Nephron (organoid): Measurements from ENCODE around the gene YWHAQ.
"Not testable (repeated sequence)": the region's sequence is repeated elsewhere in the genome, so short reads cannot be mapped to it uniquely, and the experiment has no call there.

Experiments
- H3K27ac Mint-ChIP-seq, 3 experiments: 2 replicates each; pipeline ENCODE4 v1.8.0; 2020; ENCODE audit warnings: mixed read lengths in 3 of 3, mild to moderate bottlenecking in 2 of 3, moderate library complexity in 1 of 3
- H3K27me3 Mint-ChIP-seq: 2 replicates; pipeline ENCODE4 v1.8.0; 2021; ENCODE audit warnings: low read depth, mild to moderate bottlenecking, moderate library complexity, mixed read lengths
- H3K36me3 Mint-ChIP-seq: 2 replicates; pipeline ENCODE4 v1.8.0; 2020; ENCODE audit warnings: low read depth, mixed read lengths
- H3K4me1 Mint-ChIP-seq: 2 replicates; pipeline ENCODE4 v1.8.0; 2020; ENCODE audit warnings: mixed read lengths
- H3K4me3 Mint-ChIP-seq, 3 experiments: 2 replicates each; pipeline ENCODE4 v1.8.0; 2020; ENCODE audit warnings: mild to moderate bottlenecking in 3 of 3, mixed read lengths in 3 of 3, moderate library complexity in 2 of 3
- H3K9me3 Mint-ChIP-seq: 2 replicates; pipeline ENCODE4 v1.8.0; 2020; ENCODE audit warnings: mixed read lengths
- CTCF ChIP-seq, 3 experiments: fragments of 200-600 bp; sonication (generic); IDR thresholded peaks; one replicate each; pipeline ENCODE4 v1.5.0; 2021; ENCODE audit warnings: antibody characterized with exemption in 3 of 3; ENCODE audit not compliant: unreplicated experiment in 3 of 3

Gene YWHAQ

GRCh38 chr2:9555297-9556120 lies 75.3 kb downstream of the YWHAQ start, which contains the start of gene ADAM17:
Gene ADAM17 (minus strand): TSS chr2:9555830. CDS start chr2:9555605, 225 bp downstream.
- no peaks in the 10 kb centered on the region for H3K9me3 Mint-ChIP-seq

GRCh38 chr2:9554921-9555296 lies 75.9 kb downstream of the YWHAQ start:
- Mint-ChIP-seq H3K4me1 (peaks cover 53% of the 10 kb centered on the region), H3K9me3 (no peaks in the 10 kb centered on the region), H3K4me3 (peak overlapping the region; percentile 97 to 98 (median 97)), H3K27ac (peak overlapping the region; percentile 96 to 99 (median 99)), H3K27me3 (no peaks in the 10 kb centered on the region), H3K36me3 (peaks cover 7% of the 10 kb centered on the region)
- no peak for TF ChIP-seq CTCF (IDR thresholded peaks at IDR 0.05; ENCODE audit: unreplicated experiment in 3 of 3)

More at GRCh38 chr2:9555297-9556120, 75.3 kb downstream of the YWHAQ start, which contains the start of gene ADAM17:
- Mint-ChIP-seq H3K4me3 (peak within 1 kb of the TSS; percentile 97 to 98 (median 97)), H3K36me3 (peaks cover 9% of the 10 kb centered on the region), H3K4me1 (peaks cover 56% of the 10 kb centered on the region), H3K27me3 (no peaks in the 10 kb centered on the region), H3K27ac (peak within 1 kb of the TSS; percentile 96 to 99 (median 99))
- peak; percentile 42 to 59 (median 55) for TF ChIP-seq CTCF (IDR thresholded peaks at IDR 0.05; ENCODE audit: unreplicated experiment in 3 of 3)

- H3K27ac Mint-ChIP-seq, result peak overlapping the region; percentile 41 to 79 (median 65)
- no peaks in the 10 kb centered on the region for H3K9me3 Mint-ChIP-seq
- TF ChIP-seq CTCF (IDR thresholded peaks at IDR 0.05; ENCODE audit: unreplicated experiment in 3 of 3), result no peak
- H3K4me1 Mint-ChIP-seq, result peaks cover 58% of the 10 kb centered on the region
- no peaks in the 10 kb centered on the region for H3K27me3 Mint-ChIP-seq
- peaks cover 1% of the 10 kb centered on the region for H3K36me3 Mint-ChIP-seq
- H3K4me3 Mint-ChIP-seq, result peak overlapping the region; percentile 18 to 52 (median 46)
Observed at GRCh38 chr2:9552219-9553178, 78.3 kb downstream of the YWHAQ start.

- Mint-ChIP-seq H3K4me3 (peak overlapping the region in 2 of 3 experiments; percentile 21 to 32), H3K4me1 (peaks cover 55% of the 10 kb centered on the region)
- H3K27ac Mint-ChIP-seq, H3K9me3 Mint-ChIP-seq, H3K27me3 Mint-ChIP-seq, H3K36me3 Mint-ChIP-seq: not testable (repeated sequence)
Observed at GRCh38 chr2:9550859-9551391, 79.9 kb downstream of the YWHAQ start.

GRCh38 chr2:9549420-9549819 lies 81.4 kb downstream of the YWHAQ start:
- Mint-ChIP-seq H3K9me3 (no peaks in the 10 kb centered on the region), H3K4me1 (peaks cover 50% of the 10 kb centered on the region), H3K4me3 (no peak overlapping the region), H3K36me3 (peaks cover 4% of the 10 kb centered on the region), H3K27me3 (no peaks in the 10 kb centered on the region), H3K27ac (no peak overlapping the region)
- no peak for TF ChIP-seq CTCF (IDR thresholded peaks at IDR 0.05; ENCODE audit: unreplicated experiment in 3 of 3)

GRCh38 chr2:9548506-9548905 lies 82.3 kb downstream of the YWHAQ start:
- Mint-ChIP-seq H3K27ac (peak overlapping the region in 2 of 3 experiments; percentile 40 to 62), H3K4me3 (no peak overlapping the region), H3K36me3 (peaks cover 5% of the 10 kb centered on the region), H3K4me1 (peaks cover 46% of the 10 kb centered on the region), H3K27me3 (no peaks in the 10 kb centered on the region), H3K9me3 (no peaks in the 10 kb centered on the region)
- no peak for TF ChIP-seq CTCF (IDR thresholded peaks at IDR 0.05; ENCODE audit: unreplicated experiment in 3 of 3)
